Breast epithelium (tissue), 4 donors: Measurements from ENCODE around the gene RAB22A. TPM values are rescaled to one million over a fixed set of nuclear protein-coding genes. Genes with fewer than 3 reads are reported as not detected.

Experiments used
- DNase-seq, 2 donors: peaks; one replicate each; pipeline ENCODE4 v3.0.0-alpha.2; 2019; ENCODE audit warnings: low spot score in 2 of 2
- H3K27ac ChIP-seq, 2 donors: fragments of 200-600 bp; sonication (generic) in 1 of 2; one replicate each; pipeline ENCODE4 v1.5.1; 2016 to 2019; ENCODE audit warnings: mild to moderate bottlenecking in 1 of 2
- H3K27me3 ChIP-seq, 2 donors: fragments of 200-600 bp; sonication (generic) in 1 of 2; one replicate each; pipeline versions ENCODE4 v1.5.1 to v1.6.0; 2017 to 2019; ENCODE audit warnings: control low read depth in 1 of 2, mild to moderate bottlenecking in 1 of 2
- H3K36me3 ChIP-seq: fragments of 200-600 bp; one replicate; pipeline ENCODE4 v1.5.1; 2019
- H3K4me1 ChIP-seq, 2 donors: fragments of 200-600 bp; sonication (generic); one replicate each; pipeline ENCODE4 v1.5.1; 2016 to 2019; ENCODE audit warnings: control low read depth in 1 of 2
- H3K4me3 ChIP-seq, 3 donors: fragments of 200-600 bp; sonication (generic); 1 replicate in 2 of 3; 2 replicates in 1 of 3; pipeline ENCODE4 v1.5.1; 2016 to 2019; ENCODE audit warnings: mild to moderate bottlenecking in 3 of 3, moderate library complexity in 2 of 3
- H3K9me3 ChIP-seq, 2 donors: fragments of 200-600 bp; sonication (generic) in 1 of 2; one replicate each; pipeline ENCODE4 v1.5.1; 2016 to 2019; ENCODE audit warnings: control low read depth in 1 of 2
- CTCF ChIP-seq, 3 donors: fragments of 450-650 bp; IDR thresholded peaks; one replicate each; pipeline ENCODE4 v1.5.1; 2016 to 2017; ENCODE audit warnings: antibody characterized with exemption in 3 of 3, mild to moderate bottlenecking in 3 of 3, moderate library complexity in 3 of 3
- POLR2A ChIP-seq: fragments of 450-650 bp; IDR thresholded peaks from one replicate; pipeline ENCODE4 v1.6.1; 2016; ENCODE audit warnings: antibody characterized with exemption, mild to moderate bottlenecking, moderate library complexity
- POLR2AphosphoS5 ChIP-seq, 3 donors: sonication (generic); formaldehyde crosslinking; IDR thresholded peaks; one replicate each; pipeline ENCODE4 v1.6.1; 2017; ENCODE audit warnings: antibody characterized with exemption in 3 of 3
- intact Hi-C: fragments of 100-400 bp; cut with DNase I; formaldehyde crosslinking; loops from one replicate; pipeline ENCODE4 v1.15.1; 2023; ENCODE audit warnings: low total_unique reads
- total RNA-seq, 3 donors: library from RNA; depleted of rRNA; stranded (reverse); fragments of >200 nt; gene quantifications; one replicate each; pipeline ENCODE4 v1.1.0, GENCODE V29; 2016

The RAB22A gene
- total RNA-seq, 3 donors from 2014 or later: 17.7 to 22.4 (median 22.2) TPM

- no peak overlapping the region for H3K4me3 ChIP-seq
- no peaks in the 10 kb centered on the region for H3K4me1 ChIP-seq
- TF ChIP-seq POLR2A (no peak), POLR2AphosphoS5 (IDR thresholded peaks at IDR 0.05) (no peak), CTCF (IDR thresholded peaks at IDR 0.05) (no peak)
- H3K27ac ChIP-seq: no peak overlapping the region
- no peaks in the 10 kb centered on the region for H3K36me3 ChIP-seq
- intact Hi-C loops: loop anchor here (5.0 kb wide), 1 partner anchor 1055 kb away; no protein-coding TSS in a partner anchor
- DNase-seq: no peak
- H3K9me3 ChIP-seq: no peaks in the 10 kb centered on the region
- no peaks in the 10 kb centered on the region for H3K27me3 ChIP-seq
Measured at GRCh38 chr20:58416835-58417234, 107.3 kb downstream of the RAB22A start.

Other genes with a start within 250 kb of the RAB22A start
- gene ANKRD60, start 81.1 kb upstream of the RAB22A start, total RNA-seq: not detected
- gene VAPB, start 79.5 kb downstream of the RAB22A start, total RNA-seq: 10 to 100 TPM; 18.6 to 18.9 (median 18.7) TPM
- gene APCDD1L, start 205.7 kb downstream of the RAB22A start, total RNA-seq: 1 to 10 TPM in 1 of 3 donors, under 1 TPM in 1, not detected in 1; 0.73 to 2.0 TPM